Myocyte (in vitro differentiated cells): ENCODE results near the gene CBX2. TPM values are rescaled to one million over a fixed set of nuclear protein-coding genes. Genes with fewer than 3 reads are reported as not detected.
"Not testable (repeated sequence)": the region's sequence is repeated elsewhere in the genome, so short reads cannot be mapped to it uniquely, and the experiment has no call there.

Source experiments
- DNase-seq: peaks from one replicate; pipeline ENCODE4 v3.0.0-alpha.2; 2012; ENCODE audit warnings: low read depth
- total RNA-seq: library from RNA; depleted of rRNA; stranded (reverse); fragments of >200 nt; gene quantifications from 2 replicates; pipeline ENCODE4 v1.2.3, GENCODE V29; 2014

Gene CBX2
- total RNA-seq, 1 donor from 2014 or later, result 2.2 TPM

DNA sequence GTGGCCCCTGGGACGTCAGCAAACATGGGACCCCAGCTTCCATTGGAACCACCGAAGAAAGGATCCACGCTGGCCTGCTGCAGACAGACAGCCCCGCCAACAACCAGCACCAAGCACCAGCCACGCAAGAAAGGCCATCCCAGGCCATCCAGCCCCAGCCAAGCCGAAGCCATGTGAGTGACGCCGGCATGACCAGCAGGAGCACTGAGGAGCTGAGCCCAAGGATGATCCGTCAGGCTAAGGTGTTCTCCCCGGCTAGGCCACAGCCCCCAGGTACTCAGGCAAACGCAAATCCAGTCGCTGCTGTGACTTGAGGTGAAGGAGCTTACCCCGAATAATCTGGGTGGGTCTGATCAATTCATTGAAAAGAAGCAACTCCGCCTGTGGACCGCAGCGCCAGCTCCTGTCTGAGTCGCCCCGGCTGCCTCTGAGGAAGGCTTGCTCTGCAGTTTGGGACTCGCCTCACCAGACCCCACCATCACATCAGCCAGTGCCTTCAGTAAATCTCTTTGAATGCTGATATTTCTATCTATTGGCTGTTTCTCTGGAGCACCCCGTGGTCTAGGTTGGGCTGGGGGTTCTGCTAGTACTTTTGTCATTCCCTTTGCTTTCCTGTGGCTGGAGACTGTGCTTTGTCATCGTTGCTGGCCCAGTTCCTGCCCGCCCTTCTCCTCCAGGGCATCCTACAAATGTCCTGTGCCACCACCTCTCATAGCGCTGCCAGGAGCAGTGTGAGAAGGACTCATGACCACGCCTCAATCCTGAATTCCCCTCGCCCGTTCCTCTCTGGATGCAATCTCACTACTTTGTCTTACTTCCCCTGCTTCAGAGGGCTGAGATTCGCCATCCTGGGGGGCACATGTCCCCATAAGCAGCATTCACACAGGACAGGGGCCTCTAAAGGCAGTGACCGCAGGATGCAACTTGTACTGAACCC, 8.1 kb upstream of the CBX2 start:
- no peak for DNase-seq

GRCh38 chr17:79771276-79771675, 6.7 kb upstream of the CBX2 start:
- DNase-seq, result no peak

DNA sequence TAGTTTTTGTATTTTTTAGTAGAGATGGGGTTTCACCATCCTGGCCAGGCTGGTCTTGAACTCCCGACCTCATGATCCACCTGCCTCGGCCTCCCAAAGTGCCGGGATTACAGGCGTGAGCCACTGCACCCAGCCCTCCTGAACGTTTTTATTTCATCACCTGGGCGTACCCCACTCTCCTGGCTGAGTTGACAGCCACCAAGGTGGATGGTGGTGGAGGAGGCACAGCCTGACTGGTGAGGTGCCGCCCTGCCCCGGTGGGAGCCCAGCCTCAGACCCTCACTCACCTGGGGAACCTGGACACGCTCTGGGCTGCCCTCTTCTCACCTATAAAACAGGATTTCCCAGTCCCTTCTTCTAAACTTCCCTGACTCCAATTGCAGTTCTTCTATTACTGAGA, 5.2 kb upstream of the CBX2 start:
- not testable (repeated sequence) for DNase-seq

DNA sequence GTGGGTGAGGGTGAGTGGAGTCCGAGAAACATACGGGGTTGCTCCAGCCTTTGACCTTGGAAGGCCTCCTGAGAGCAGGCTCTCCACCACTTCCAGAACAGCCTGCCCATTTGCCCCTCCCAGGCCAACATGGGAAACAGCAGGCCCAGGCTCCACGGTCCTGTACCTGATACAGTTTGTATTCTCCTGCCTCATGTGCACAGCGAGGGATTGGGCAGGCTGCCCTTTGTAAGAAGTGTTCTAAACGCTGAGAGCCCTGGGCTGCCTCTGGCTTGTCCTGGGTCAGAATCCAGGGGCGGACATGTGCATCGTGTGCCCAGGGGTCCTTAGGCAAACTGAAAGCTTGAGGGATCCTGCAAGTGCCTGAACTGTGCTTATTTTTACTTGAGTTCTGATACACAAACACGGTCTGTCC, 3.4 kb upstream of the CBX2 start:
- no peak for DNase-seq

DNA sequence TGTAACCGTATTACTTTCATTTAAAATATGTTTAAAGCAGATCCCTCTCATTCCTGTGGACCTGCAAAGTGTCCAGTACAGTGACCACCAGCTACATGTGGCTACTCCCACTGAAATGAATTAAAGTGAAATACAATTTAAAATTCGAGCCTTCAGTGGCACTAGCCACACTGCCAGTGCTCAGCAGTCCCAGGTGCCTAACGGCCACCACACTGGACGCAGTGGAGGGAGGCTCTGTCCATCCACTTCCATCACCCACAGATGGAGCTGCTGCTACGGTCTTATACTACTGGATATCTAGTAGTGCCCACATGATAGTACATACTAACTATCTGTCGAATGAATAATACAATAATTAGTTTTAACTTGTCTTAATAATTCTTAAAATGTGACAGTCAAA, 2.3 kb upstream of the CBX2 start:
- DNase-seq, result no peak

DNA sequence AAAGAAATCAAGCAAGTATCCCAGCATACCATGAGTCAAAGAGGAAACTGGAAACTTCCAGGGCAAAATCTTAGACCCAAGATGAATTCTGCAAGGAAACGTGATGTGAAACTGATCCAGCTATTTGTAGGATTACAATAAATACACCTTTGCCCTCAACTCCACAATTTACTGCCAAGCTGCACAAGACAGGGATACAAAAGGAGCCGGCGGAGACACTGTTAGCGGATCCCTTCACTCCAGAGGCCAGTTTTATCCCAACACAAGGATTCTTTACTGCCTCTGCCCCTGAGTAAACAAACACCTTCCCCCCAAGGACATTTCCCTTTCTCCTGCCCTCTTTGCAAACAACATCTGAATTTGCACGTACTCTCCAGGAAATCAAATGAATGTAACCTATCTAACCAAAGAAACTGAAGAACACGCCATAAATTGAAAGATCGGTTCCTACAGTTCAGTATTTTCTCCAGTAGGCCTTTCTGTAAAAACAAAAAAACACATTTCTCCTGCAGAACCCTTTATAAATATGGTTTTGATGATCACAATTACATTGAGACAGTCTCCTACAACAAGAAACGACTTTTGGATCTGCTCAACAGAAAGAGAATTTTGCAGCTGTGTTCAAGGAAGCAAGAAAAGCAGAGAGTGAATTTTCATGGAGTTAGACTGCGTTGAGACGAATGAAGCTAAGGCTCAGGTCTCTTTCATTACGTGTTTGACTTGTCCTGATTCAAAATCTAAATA, 1.4 kb upstream of the CBX2 start:
- DNase-seq, result no peak

GRCh38 chr17:79777120-79777893, 641 bp upstream of the CBX2 start:
- peak; percentile 57 for DNase-seq

GRCh38 chr17:79778504-79779083, 646 bp downstream of the CBX2 start:
- DNase-seq, result no peak

DNA sequence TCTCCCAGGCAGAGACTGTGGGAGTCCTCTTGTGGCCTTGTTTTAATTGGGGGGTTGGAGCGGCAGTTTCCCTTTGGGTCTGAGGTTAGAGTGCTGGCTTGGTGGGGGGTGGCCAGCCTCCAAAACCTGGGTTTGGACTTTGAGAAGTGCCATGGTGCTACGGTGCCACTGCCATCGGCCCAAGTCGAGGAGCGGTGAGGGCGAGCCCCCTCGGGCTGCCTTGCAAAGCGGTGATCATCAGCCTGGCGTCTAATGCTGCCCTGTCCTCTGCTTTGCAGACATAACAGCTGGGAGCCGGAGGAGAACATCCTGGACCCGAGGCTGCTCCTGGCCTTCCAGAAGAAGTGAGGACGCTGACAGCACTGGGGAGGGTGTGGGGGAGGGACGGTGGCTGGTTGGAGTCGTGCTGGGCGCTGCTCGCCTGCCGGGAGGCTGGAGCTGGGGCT, 1.2 kb downstream of the CBX2 start:
- no peak for DNase-seq

DNA sequence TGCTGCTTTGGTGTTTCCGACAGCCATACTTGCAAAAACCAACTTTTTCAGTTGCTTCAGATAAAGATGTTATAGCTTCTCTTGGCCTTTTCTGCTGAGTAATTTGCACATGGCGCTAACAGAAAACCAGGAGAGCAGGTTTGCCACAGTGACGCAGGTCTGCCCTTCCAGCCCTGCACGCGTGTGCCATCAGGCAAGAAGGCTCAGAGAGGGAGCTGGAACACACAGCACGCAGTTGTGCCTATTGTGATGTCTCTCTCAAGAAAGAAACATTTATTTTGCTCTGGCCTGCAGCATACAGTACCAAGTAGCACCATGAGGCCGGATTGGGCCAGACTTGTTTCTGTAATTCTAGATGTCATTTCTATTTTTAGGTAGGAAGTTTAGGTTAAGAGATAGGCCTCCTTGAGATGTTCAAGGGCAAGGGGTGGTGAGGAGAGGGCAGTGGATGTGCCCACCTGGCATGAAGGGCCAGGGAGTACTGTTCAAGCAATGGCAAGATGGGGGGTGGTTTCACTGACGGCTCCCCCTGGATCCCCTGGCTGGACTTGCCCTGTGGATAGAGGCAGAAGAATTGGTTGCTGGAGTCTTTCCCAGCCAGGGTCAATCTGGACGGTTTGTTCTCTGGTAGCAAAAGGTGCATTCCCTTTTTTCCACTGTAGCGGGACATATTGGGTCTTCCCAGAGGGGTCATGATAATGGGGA, 1.9 kb downstream of the CBX2 start:
- no peak for DNase-seq

DNA sequence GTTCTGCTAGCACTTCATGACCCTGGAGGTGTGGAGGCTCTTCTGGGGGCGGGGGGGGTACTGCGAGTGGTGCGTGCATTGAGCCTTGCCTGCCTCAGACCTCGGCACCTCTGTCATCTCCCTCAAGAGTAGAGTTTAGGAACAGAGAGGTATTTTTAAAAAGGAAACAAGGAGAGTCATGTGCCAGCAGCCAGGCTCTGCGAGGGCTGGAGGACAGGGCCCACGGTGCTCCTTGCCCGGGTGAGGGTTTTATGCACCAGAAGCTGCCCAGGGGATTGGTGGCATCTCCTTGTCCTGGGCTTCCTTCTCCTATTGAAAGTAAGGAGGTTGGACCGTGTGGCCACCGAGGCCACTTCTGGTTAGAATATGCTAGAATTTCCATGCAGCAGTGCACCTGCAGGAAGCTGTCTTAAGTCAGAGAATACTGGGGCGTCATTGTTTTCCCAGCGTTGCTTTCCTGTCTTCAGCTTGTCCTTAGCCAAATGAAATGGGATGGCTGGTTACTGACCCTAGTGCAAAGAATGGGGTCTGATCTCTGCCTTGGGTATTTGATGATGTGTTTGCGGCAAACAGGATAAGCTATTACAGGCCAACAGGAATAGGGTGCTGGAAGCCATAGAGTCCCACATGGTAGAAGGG, 3.2 kb downstream of the CBX2 start:
- no peak for DNase-seq

- no peak for DNase-seq
These were observed 4.0 kb downstream of the CBX2 start for GRCh38 chr17:79781736-79782575.

DNA sequence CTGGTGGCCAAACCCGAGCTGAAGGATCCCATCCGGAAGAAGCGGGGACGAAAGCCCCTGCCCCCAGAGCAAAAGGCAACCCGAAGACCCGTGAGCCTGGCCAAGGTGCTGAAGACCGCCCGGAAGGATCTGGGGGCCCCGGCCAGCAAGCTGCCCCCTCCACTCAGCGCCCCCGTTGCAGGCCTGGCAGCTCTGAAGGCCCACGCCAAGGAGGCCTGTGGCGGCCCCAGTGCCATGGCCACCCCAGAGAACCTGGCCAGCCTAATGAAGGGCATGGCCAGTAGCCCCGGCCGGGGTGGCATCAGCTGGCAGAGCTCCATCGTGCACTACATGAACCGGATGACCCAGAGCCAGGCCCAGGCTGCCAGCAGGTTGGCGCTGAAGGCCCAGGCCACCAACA, 5.9 kb downstream of the CBX2 start:
- no peak for DNase-seq

DNA sequence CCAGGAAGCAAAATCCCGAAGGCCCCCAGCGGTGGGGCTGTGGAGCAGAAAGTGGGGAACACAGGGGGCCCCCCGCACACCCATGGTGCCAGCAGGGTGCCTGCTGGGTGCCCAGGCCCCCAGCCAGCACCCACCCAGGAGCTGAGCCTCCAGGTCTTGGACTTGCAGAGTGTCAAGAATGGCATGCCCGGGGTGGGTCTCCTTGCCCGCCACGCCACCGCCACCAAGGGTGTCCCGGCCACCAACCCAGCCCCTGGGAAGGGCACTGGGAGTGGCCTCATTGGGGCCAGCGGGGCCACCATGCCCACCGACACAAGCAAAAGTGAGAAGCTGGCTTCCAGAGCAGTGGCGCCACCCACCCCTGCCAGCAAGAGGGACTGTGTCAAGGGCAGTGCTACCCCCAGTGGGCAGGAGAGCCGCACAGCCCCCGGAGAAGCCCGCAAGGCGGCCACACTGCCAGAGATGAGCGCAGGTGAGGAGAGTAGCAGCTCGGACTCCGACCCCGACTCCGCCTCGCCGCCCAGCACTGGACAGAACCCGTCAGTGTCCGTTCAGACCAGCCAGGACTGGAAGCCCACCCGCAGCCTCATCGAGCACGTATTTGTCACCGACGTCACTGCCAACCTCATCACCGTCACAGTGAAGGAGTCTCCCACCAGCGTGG, 6.5 kb downstream of the CBX2 start:
- DNase-seq, result no peak

DNA sequence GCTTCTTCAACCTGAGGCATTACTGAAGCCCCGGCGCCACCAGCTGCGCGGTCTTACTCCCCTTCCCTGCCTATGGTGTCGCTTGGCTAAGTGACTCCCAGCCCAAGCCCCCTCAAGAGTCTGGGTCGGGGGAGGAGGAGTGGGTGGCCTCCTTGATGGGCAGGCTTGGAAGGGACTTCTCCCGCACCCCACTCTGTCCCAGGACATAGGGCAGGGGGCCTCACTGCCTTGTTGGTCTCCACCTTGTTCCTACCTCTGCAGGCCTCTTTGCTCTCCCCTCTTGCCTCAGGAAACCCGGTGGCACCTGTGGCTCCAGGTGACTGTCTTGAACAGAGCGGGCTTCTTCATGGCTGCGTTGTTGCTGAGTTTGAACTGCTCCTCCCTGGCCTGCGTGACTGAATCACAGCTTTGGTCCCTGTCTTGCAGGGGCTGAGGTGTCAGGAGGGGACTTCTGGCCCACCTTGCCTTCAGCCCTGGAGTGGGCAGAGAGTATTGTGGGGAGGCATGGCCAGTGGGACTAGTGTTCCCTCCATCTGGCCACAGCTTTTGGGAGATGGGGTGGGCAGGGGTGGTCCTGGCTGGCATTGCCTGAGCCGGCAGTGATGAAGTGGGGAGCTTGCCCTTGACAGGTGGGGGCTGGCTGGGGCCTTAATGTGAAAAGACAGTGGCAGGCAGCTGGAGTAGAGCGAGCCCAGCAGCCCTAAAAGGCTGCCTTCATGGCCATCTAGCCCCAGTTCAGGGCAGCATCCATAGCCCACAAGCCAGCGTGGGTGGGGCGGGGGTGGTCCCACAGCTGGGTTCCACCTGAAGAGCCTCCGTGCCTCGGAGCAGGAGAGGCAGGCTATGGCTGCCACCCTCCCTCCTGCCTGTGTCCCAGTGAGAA, 7.3 kb downstream of the CBX2 start:
- no peak for DNase-seq

- no peak for DNase-seq
These were observed 8.2 kb downstream of the CBX2 start for GRCh38 chr17:79785900-79786810.
